ENCODE results near the gene GSTA5.
"Not testable (repeated sequence)": the region's sequence is repeated elsewhere in the genome, so short reads cannot be mapped to it uniquely, and the experiment has no call there.

Gene GSTA5

GRCh38 chr6:52840763-52841585 lies at the start of gene GSTA5:
GSTA5 (minus strand) TSS chr6:52840813.
- no peak for DNase-seq

- no peak for DNase-seq
Observed at GRCh38 chr6:52890018-52890417, 49.4 kb upstream of the GSTA5 start.

GRCh38 chr6:52887910-52888524 lies 47.4 kb upstream of the GSTA5 start:
- no peak for DNase-seq

GRCh38 chr6:52881996-52882841 lies 41.6 kb upstream of the GSTA5 start:
- peak; percentile 74 for DNase-seq

GRCh38 chr6:52881662-52881995 lies 41.0 kb upstream of the GSTA5 start:
- DNase-seq: no peak

- no peak for DNase-seq
Observed at GRCh38 chr6:52877786-52878185, 37.2 kb upstream of the GSTA5 start.

GRCh38 chr6:52877168-52877567 lies 36.6 kb upstream of the GSTA5 start:
- DNase-seq: no peak

- no peak for DNase-seq
Observed at GRCh38 chr6:52876056-52876787, 35.6 kb upstream of the GSTA5 start.

- no peak for DNase-seq
Observed at GRCh38 chr6:52872031-52872430, 31.4 kb upstream of the GSTA5 start.

- DNase-seq: no peak
Observed at GRCh38 chr6:52871621-52872020, 31.0 kb upstream of the GSTA5 start.

- not testable (repeated sequence) for DNase-seq
Observed at GRCh38 chr6:52870335-52871091, 29.9 kb upstream of the GSTA5 start.

- not testable (repeated sequence) for DNase-seq
Observed at GRCh38 chr6:52868899-52869298, 28.3 kb upstream of the GSTA5 start.

GRCh38 chr6:52868240-52868639 lies 27.6 kb upstream of the GSTA5 start:
- no peak for DNase-seq

GRCh38 chr6:52861151-52861550 lies 20.5 kb upstream of the GSTA5 start:
- DNase-seq: not testable (repeated sequence)

- no peak for DNase-seq
Observed at GRCh38 chr6:52858416-52858815, 17.8 kb upstream of the GSTA5 start.

- not testable (repeated sequence) for DNase-seq
Observed at GRCh38 chr6:52856137-52856536, 15.5 kb upstream of the GSTA5 start.

GRCh38 chr6:52849137-52849536 lies 8.5 kb upstream of the GSTA5 start:
- DNase-seq: no peak

GRCh38 chr6:52846002-52846401 lies 5.4 kb upstream of the GSTA5 start:
- DNase-seq: no peak

GRCh38 chr6:52843605-52844004 lies 3.0 kb upstream of the GSTA5 start:
- DNase-seq: no peak

GRCh38 chr6:52839124-52840055 lies 1.2 kb downstream of the GSTA5 start:
- DNase-seq: peak; percentile 73

- DNase-seq: no peak
Observed at GRCh38 chr6:52834481-52834880, 6.1 kb downstream of the GSTA5 start.

All from stimulated activated CD8-positive, alpha-beta memory T cell treated with anti-CD3 and anti-CD28 coated beads, Interleukin-4, amount 100 ng/mL, for 48 hours (primary cell).